ENCODE results near the gene SUZ12.
"Not testable (repeated sequence)": the region's sequence is repeated elsewhere in the genome, so short reads cannot be mapped to it uniquely, and the experiment has no call there.

SUZ12 gene

GRCh38 chr17:31908386-31908785 lies 28.4 kb upstream of the SUZ12 start:
- Histone ChIP-seq H3K27me3 (replicated peaks) (no peaks in the 10 kb centered on the region), H3K27ac (no peak overlapping the region), H3K4me3 (ENCODE audit: low read depth, low read length) (no peak overlapping the region), H3K36me3 (replicated peaks) (no peaks in the 10 kb centered on the region)
- no peak for DNase-seq
- in situ Hi-C loops (cut with HindIII; ENCODE audit: low pct_ligation_motif_present, low sequenced_read_pairs) = no loop called here
- no peak for TF ChIP-seq CTCF (IDR thresholded peaks at IDR 0.05; ENCODE audit: low read depth, low read length, missing control alignments)

DNA sequence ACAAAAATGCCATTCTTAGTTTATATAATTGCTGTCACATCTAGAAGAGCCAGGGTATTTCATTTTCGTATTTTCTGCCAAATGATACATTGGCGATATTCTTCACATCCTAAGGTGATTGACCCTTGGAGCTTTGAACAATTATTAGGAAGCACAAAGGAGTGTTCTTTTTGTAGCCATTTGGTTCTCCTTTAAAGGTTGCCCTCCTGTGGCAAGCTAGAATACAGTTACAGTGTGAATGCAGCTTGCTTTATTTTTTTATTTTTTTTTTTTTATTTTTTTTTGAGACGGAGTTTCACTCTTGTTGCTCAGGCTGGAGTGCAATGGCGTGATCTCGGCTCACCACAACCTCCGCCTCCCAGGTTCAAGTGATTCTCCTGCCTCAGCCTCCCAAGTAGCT lies 24.1 kb upstream of the SUZ12 start:
- H3K4me3 ChIP-seq (ENCODE audit: low read depth, low read length); in situ Hi-C loops (cut with HindIII; ENCODE audit: low pct_ligation_motif_present, low sequenced_read_pairs): not testable (repeated sequence)

DNA sequence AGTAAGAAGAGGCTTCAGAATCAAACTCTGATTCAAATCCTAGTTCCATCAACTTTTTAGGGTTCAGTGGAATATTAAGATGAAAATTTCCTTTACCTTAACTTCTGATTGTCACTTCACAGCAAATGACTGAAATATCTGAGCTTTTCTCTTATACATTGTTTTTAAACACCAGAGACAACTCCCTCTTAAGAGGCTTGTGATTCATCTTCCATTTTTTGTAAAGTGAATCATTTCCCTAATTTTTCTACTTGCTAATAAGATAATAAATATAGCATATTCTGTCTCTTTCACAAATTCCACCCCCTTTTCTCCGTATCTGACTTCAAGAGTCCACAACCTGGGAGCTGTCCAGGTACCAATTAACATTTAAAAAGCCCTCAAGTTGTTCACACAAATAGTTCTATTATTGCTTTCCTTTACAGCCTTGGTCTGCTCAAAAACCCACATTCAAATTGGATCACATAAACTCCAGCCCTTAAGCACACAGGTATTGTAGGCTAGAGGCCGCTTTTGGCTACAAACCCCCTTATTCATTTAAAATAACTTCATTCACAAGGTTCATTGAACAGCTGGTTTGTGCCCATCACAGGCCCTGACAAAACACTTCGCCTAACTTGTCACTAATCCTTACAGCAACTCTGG lies 21.2 kb upstream of the SUZ12 start:
- TF ChIP-seq CTCF (IDR thresholded peaks at IDR 0.05; ENCODE audit: low read depth, low read length, missing control alignments) = no peak
- in situ Hi-C loops (cut with HindIII; ENCODE audit: low pct_ligation_motif_present, low sequenced_read_pairs) = no loop called here
- Histone ChIP-seq H3K4me3 (ENCODE audit: low read depth, low read length) (no peak overlapping the region), H3K36me3 (replicated peaks) (no peaks in the 10 kb centered on the region), H3K27ac (no peak overlapping the region), H3K27me3 (replicated peaks) (no peaks in the 10 kb centered on the region)
- DNase-seq = no peak

More for the DNA sequence above, 24.1 kb upstream of the SUZ12 start:
- not testable (repeated sequence) for H3K27ac ChIP-seq; H3K36me3 ChIP-seq (replicated peaks); H3K27me3 ChIP-seq (replicated peaks); DNase-seq
- peak; percentile 38 for TF ChIP-seq CTCF (IDR thresholded peaks at IDR 0.05; ENCODE audit: low read depth, low read length, missing control alignments)

- TF ChIP-seq CTCF (IDR thresholded peaks at IDR 0.05; ENCODE audit: low read depth, low read length, missing control alignments) = no peak
- Histone ChIP-seq H3K36me3 (replicated peaks) (no peaks in the 10 kb centered on the region), H3K4me3 (ENCODE audit: low read depth, low read length) (no peak overlapping the region)
These were observed 20.2 kb upstream of the SUZ12 start for GRCh38 chr17:31916491-31917064.

GRCh38 chr17:31917065-31917529 lies 19.7 kb upstream of the SUZ12 start:
- in situ Hi-C loops (cut with HindIII; ENCODE audit: low pct_ligation_motif_present, low sequenced_read_pairs) = no loop called here
- TF ChIP-seq CTCF (IDR thresholded peaks at IDR 0.05; ENCODE audit: low read depth, low read length, missing control alignments) = no peak
- no peak for DNase-seq
- Histone ChIP-seq H3K27ac (no peak overlapping the region), H3K36me3 (replicated peaks) (no peaks in the 10 kb centered on the region), H3K27me3 (replicated peaks) (no peaks in the 10 kb centered on the region), H3K4me3 (ENCODE audit: low read depth, low read length) (no peak overlapping the region)

More at GRCh38 chr17:31916491-31917064, 20.2 kb upstream of the SUZ12 start:
- Histone ChIP-seq H3K27me3 (replicated peaks) (no peaks in the 10 kb centered on the region), H3K27ac (no peak overlapping the region)
- no peak for DNase-seq
- in situ Hi-C loops (cut with HindIII; ENCODE audit: low pct_ligation_motif_present, low sequenced_read_pairs) = no loop called here

DNA sequence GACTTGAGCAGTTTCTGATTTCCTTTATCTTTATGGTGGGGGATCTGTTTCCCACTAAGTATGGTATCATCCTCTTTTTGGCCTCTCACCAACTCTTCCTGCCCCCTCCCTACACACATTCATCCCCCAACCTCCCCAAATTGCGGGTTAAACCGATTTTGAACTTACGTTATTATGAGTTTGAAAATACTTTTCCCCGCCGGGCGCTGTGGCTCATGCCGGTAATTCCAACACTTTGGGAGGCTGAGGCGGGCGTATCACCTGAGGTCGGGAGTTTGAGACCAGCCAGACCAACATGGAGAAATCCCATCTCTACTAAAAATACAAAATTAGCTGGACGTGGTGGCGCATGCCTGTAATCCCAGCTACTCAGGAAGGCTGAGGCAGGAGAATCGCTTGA lies 19.1 kb upstream of the SUZ12 start:
- in situ Hi-C loops (cut with HindIII; ENCODE audit: low pct_ligation_motif_present, low sequenced_read_pairs); H3K27ac ChIP-seq; H3K27me3 ChIP-seq (replicated peaks); DNase-seq; H3K36me3 ChIP-seq (replicated peaks); H3K4me3 ChIP-seq (ENCODE audit: low read depth, low read length): not testable (repeated sequence)

All from brain microvascular endothelial cell (primary cell).